Smooth muscle cell (in vitro differentiated cells): ENCODE data around the gene GSTCD. TPM values are rescaled to one million over a fixed set of nuclear protein-coding genes. Genes with fewer than 3 reads are reported as not detected.

ENCODE experiments used
- DNase-seq: peaks from one replicate; lab custom pipeline; 2025; ENCODE audit not compliant: unreplicated experiment; lab: John Stamatoyannopoulos, UW
- H2AFZ ChIP-seq: fragments of 200-600 bp; sonication (generic); 2 replicates; pipeline ENCODE4 v1.6.0; 2016; ENCODE audit warnings: antibody characterized with exemption, low read depth, mild to moderate bottlenecking
- H3F3A ChIP-seq: fragments of 200-600 bp; sonication (generic); 2 replicates; pipeline ENCODE4 v1.6.0; 2017; ENCODE audit warnings: antibody characterized with exemption, low read depth
- H3K27ac ChIP-seq: fragments of 200-600 bp; sonication (generic); 2 replicates; pipeline ENCODE4 v1.5.1; 2016; ENCODE audit warnings: low read depth, mild to moderate bottlenecking
- H3K27me3 ChIP-seq: fragments of 200-600 bp; sonication (generic); 2 replicates; pipeline ENCODE4 v1.6.1; 2016; ENCODE audit warnings: low read depth, mild to moderate bottlenecking
- H3K36me3 ChIP-seq: fragments of 200-600 bp; sonication (generic); 2 replicates; pipeline ENCODE4 v1.5.1; 2016; ENCODE audit warnings: low read depth
- H3K4me1 ChIP-seq: fragments of 200-600 bp; sonication (generic); 2 replicates; pipeline ENCODE4 v1.5.1; 2016; ENCODE audit warnings: low read depth
- H3K4me2 ChIP-seq: fragments of 200-600 bp; sonication (generic); 2 replicates; pipeline ENCODE4 v1.6.0; 2016; ENCODE audit warnings: mild to moderate bottlenecking
- H3K4me3 ChIP-seq: fragments of 200-600 bp; sonication (generic); 2 replicates; pipeline ENCODE4 v1.5.1; 2016; ENCODE audit warnings: mild to moderate bottlenecking
- H3K79me2 ChIP-seq: fragments of 200-600 bp; sonication (generic); 2 replicates; pipeline ENCODE4 v1.6.0; 2016; ENCODE audit warnings: low read depth, mild to moderate bottlenecking
- H3K9ac ChIP-seq: fragments of 200-600 bp; sonication (generic); 2 replicates; pipeline ENCODE4 v1.6.0; 2016; ENCODE audit warnings: low read depth
- H3K9me3 ChIP-seq: fragments of 200-600 bp; sonication (generic); replicated peaks from 2 replicates; pipeline ENCODE4 v1.5.1; 2016; ENCODE audit warnings: low read depth
- H4K20me1 ChIP-seq: fragments of 200-600 bp; sonication (generic); 2 replicates; pipeline ENCODE4 v1.6.0; 2016; ENCODE audit warnings: low read depth
- WGBS: methylation state at CpG from one replicate; pipeline ENCODE4 v1.1.7; 2016; ENCODE audit warnings: low lambda C conversion rate; 5-methylcytosine and 5-hydroxymethylcytosine counted together
- polyA plus RNA-seq: library from polyadenylated mRNA; unstranded; fragments of >200 nt; fragmentation: Nextera tagmentation; extraction: Ambion mirVana; gene quantifications from 2 replicates; pipeline ENCODE4 v1.2.1, GENCODE V29; 2016
- total RNA-seq: library from RNA; depleted of rRNA; stranded (reverse); fragments of >200 nt; gene quantifications from 2 replicates; pipeline ENCODE4 v1.2.3, GENCODE V29; 2014
- TF ChIP-seq, protein P1 (sequence below): fragments of 200-600 bp; sonication (generic); IDR thresholded peaks from 2 replicates; pipeline ENCODE4 v1.5.1; 2017; ENCODE audit warnings: borderline replicate concordance, mild to moderate bottlenecking, antibody characterized with exemption; ENCODE audit not compliant: insufficient read depth, poor library complexity, severe bottlenecking

Gene GSTCD
- total and polyA plus RNA-seq, 2 experiments from 2014 or later, result 5.6 to 10.5 TPM

- WGBS, result 2% methylated on average over 80 of the region's 84 CpGs
- Histone ChIP-seq H4K20me1 (no peaks in the 10 kb centered on the region), H3K4me3 (peak overlapping the region; percentile 55), H3K9me3 (no peaks in the 10 kb centered on the region), H3K27ac (no peak overlapping the region), H2AFZ (peak overlapping the region; percentile 70), H3K9ac (peak overlapping the region; percentile 6), H3K27me3 (peaks cover 79% of the 10 kb centered on the region), H3K79me2 (no peaks in the 10 kb centered on the region), H3K36me3 (no peaks in the 10 kb centered on the region), H3K4me2 (peak overlapping the region; percentile 90), H3F3A (peaks cover 3% of the 10 kb centered on the region), H3K4me1 (peaks cover 4% of the 10 kb centered on the region)
- TF ChIP-seq, protein P1, sequence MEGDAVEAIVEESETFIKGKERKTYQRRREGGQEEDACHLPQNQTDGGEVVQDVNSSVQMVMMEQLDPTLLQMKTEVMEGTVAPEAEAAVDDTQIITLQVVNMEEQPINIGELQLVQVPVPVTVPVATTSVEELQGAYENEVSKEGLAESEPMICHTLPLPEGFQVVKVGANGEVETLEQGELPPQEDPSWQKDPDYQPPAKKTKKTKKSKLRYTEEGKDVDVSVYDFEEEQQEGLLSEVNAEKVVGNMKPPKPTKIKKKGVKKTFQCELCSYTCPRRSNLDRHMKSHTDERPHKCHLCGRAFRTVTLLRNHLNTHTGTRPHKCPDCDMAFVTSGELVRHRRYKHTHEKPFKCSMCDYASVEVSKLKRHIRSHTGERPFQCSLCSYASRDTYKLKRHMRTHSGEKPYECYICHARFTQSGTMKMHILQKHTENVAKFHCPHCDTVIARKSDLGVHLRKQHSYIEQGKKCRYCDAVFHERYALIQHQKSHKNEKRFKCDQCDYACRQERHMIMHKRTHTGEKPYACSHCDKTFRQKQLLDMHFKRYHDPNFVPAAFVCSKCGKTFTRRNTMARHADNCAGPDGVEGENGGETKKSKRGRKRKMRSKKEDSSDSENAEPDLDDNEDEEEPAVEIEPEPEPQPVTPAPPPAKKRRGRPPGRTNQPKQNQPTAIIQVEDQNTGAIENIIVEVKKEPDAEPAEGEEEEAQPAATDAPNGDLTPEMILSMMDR, result no peak
- no peak for DNase-seq
These were observed 187.2 kb downstream of the GSTCD start for GRCh38 chr4:105895583-105896460.

GRCh38 chr4:105896461-105896942, 187.9 kb downstream of the GSTCD start:
- 6% methylated on average over 21 of the region's 22 CpGs for WGBS
- H3K4me1 ChIP-seq, result peaks cover 4% of the 10 kb centered on the region
- no peaks in the 10 kb centered on the region for H3K36me3 ChIP-seq
- no peaks in the 10 kb centered on the region for H3K79me2 ChIP-seq
- peaks cover 84% of the 10 kb centered on the region for H3K27me3 ChIP-seq
- peaks cover 3% of the 10 kb centered on the region for H3F3A ChIP-seq
- H3K9ac ChIP-seq, result no peak overlapping the region
- peak overlapping the region; percentile 90 for H3K4me2 ChIP-seq
- no peaks in the 10 kb centered on the region for H4K20me1 ChIP-seq
- no peak overlapping the region for H3K27ac ChIP-seq
- peak overlapping the region; percentile 70 for H2AFZ ChIP-seq
- peak overlapping the region; percentile 55 for H3K4me3 ChIP-seq
- TF ChIP-seq, protein P1, result no peak
- H3K9me3 ChIP-seq, result no peaks in the 10 kb centered on the region
- DNase-seq, result no peak

Other genes with a start within 250 kb of the GSTCD start
- 96.5 and 136 TPM in 2 replicates for gene PPA2, start 234.7 kb upstream of the GSTCD start, total RNA-seq
- gene PPA2, start 234.7 kb upstream of the GSTCD start, polyA plus RNA-seq, result 84.4 and 91.3 TPM in 2 replicates
- not detected in 2 replicates for gene ARHGEF38, start 156.2 kb upstream of the GSTCD start, total RNA-seq
- 0.24 and 0.25 TPM in 2 replicates for gene ARHGEF38, start 156.2 kb upstream of the GSTCD start, polyA plus RNA-seq
- 19.1 and 29.6 TPM in 2 replicates for gene INTS12, start 95 bp upstream of the GSTCD start, total RNA-seq
- gene INTS12, start 95 bp upstream of the GSTCD start, polyA plus RNA-seq, result 23.6 and 27.9 TPM in 2 replicates
- gene NPNT, start 186.7 kb downstream of the GSTCD start, total RNA-seq, result 0.45 and 0.99 TPM in 2 replicates
- gene NPNT, start 186.7 kb downstream of the GSTCD start, polyA plus RNA-seq, result 0.43 and 2.9 TPM in 2 replicates